HepG2 (cell line): Measurements from ENCODE around the gene MYL6B. TPM values are rescaled to one million over a fixed set of nuclear protein-coding genes. Genes with fewer than 3 reads are reported as not detected.

Experiments used
- CTCF ChIP-seq: sonication (generic); formaldehyde crosslinking; IDR thresholded peaks from 2 replicates; pipeline ENCODE4 v1.5.0; 2020; ENCODE audit warnings: mild to moderate bottlenecking, missing genetic modification reagents, moderate library complexity
- GABPA ChIP-seq, 2 experiments: IDR thresholded peaks; 2 replicates each; pipeline ENCODE4 v1.6.1; 2011 to 2016; ENCODE audit warnings: low read depth in 2 of 2, low read length in 1 of 2, missing biosample characterization in 1 of 2, missing genetic modification characterization in 1 of 2
- GFI1 ChIP-seq: sonication (generic); formaldehyde crosslinking; IDR thresholded peaks from 2 replicates; pipeline ENCODE4 v1.5.0; 2020; ENCODE audit warnings: missing genetic modification reagents, mild to moderate bottlenecking, borderline replicate concordance
- HMGXB4 ChIP-seq, 2 experiments: sonication (generic) in 1 of 2; formaldehyde crosslinking in 1 of 2; IDR thresholded peaks; 2 replicates each; pipeline versions ENCODE4 v1.4.0 to v1.6.1; 2018 to 2020; ENCODE audit warnings: missing genetic modification reagents in 2 of 2, borderline replicate concordance in 1 of 2, low read depth in 1 of 2, mild to moderate bottlenecking in 1 of 2, missing biosample characterization in 1 of 2
- HNRNPK ChIP-seq: fragments of 200-400 bp; formaldehyde crosslinking; IDR thresholded peaks from 2 replicates; pipeline ENCODE4 v1.6.1; 2018; ENCODE audit warnings: low read length, low read depth, moderate library complexity, mild to moderate bottlenecking; ENCODE audit not compliant: poor library complexity, severe bottlenecking
- ISL2 ChIP-seq: sonication (generic); formaldehyde crosslinking; IDR thresholded peaks from 2 replicates; pipeline ENCODE4 v1.5.0; 2020; ENCODE audit warnings: missing genetic modification reagents
- KAT8 ChIP-seq: IDR thresholded peaks from 2 replicates; pipeline ENCODE4 v1.6.1; 2016; ENCODE audit warnings: missing genetic modification reagents, missing compliant biosample characterization
- KLF16 ChIP-seq, 2 experiments: sonication (generic) in 1 of 2; formaldehyde crosslinking in 1 of 2; IDR thresholded peaks; 2 replicates each; pipeline versions ENCODE4 v1.6.1 to v1.8.0; 2016 to 2023; ENCODE audit warnings: missing genetic modification reagents in 2 of 2, missing compliant biosample characterization in 1 of 2
- MBD4 ChIP-seq: IDR thresholded peaks from 2 replicates; pipeline ENCODE4 v1.6.1; 2012; ENCODE audit warnings: low read length, inconsistent platforms, borderline replicate concordance
- NCOA5 ChIP-seq: sonication (generic); formaldehyde crosslinking; IDR thresholded peaks from 2 replicates; pipeline ENCODE4 v1.4.0; 2020; ENCODE audit warnings: missing genetic modification reagents
- POLR2A ChIP-seq, 2 experiments: IDR thresholded peaks; 2 replicates each; pipeline ENCODE4 v1.6.1; 2011; ENCODE audit warnings: low read depth in 2 of 2, low read length in 2 of 2, mild to moderate bottlenecking in 1 of 2, moderate library complexity in 1 of 2; ENCODE audit not compliant: insufficient read depth in 1 of 2
- SAP130 ChIP-seq: IDR thresholded peaks from 2 replicates; pipeline ENCODE4 v1.6.1; 2016; ENCODE audit warnings: low read depth
- YY1 ChIP-seq: IDR thresholded peaks from 2 replicates; pipeline ENCODE4 v1.6.1; 2011; ENCODE audit warnings: low read length, low read depth, moderate library complexity, mild to moderate bottlenecking; ENCODE audit not compliant: insufficient read depth, insufficient replicate concordance
- ZEB1 ChIP-seq: IDR thresholded peaks from 2 replicates; pipeline ENCODE4 v1.6.1; 2012; ENCODE audit warnings: mild to moderate bottlenecking, low read depth, inconsistent platforms; ENCODE audit not compliant: insufficient replicate concordance
- ZFYVE20 ChIP-seq: sonication (generic); formaldehyde crosslinking; IDR thresholded peaks from 2 replicates; pipeline ENCODE4 v1.8.0; 2023; ENCODE audit warnings: low read depth, mild to moderate bottlenecking, moderate library complexity, missing genetic modification reagents, borderline replicate concordance
- ZNF18 ChIP-seq: sonication (generic); formaldehyde crosslinking; IDR thresholded peaks from 2 replicates; pipeline ENCODE4 v1.8.0; 2022; ENCODE audit warnings: mild to moderate bottlenecking, missing genetic modification reagents; ENCODE audit not compliant: insufficient replicate concordance
- ZNF614 ChIP-seq: IDR thresholded peaks from 2 replicates; pipeline ENCODE4 v1.6.1; 2018; ENCODE audit warnings: missing biosample characterization, missing genetic modification reagents, inconsistent platforms, borderline replicate concordance
- ZNF660 ChIP-seq: sonication (generic); formaldehyde crosslinking; IDR thresholded peaks from 2 replicates; pipeline ENCODE4 v1.5.1; 2020; ENCODE audit warnings: mild to moderate bottlenecking, low read depth, missing genetic modification reagents, borderline replicate concordance
- ZNF678 ChIP-seq: sonication (generic); formaldehyde crosslinking; IDR thresholded peaks from 2 replicates; pipeline ENCODE4 v1.4.0; 2020; ENCODE audit warnings: mild to moderate bottlenecking, missing genetic modification reagents
- ZNF768 ChIP-seq: sonication (generic); formaldehyde crosslinking; IDR thresholded peaks from 2 replicates; pipeline ENCODE4 v1.4.0; 2020; ENCODE audit warnings: missing genetic modification reagents
- ZSCAN30 ChIP-seq: sonication (generic); formaldehyde crosslinking; IDR thresholded peaks from 2 replicates; pipeline ENCODE4 v1.5.0; 2020; ENCODE audit warnings: mild to moderate bottlenecking, missing genetic modification reagents
- polyA plus RNA-seq, 8 experiments: library from polyadenylated mRNA; depleted of rRNA in 3 of 8; stranded (reverse) in 7 of 8; unstranded in 1 of 8; fragments of >200 nt; fragmentation: Illumina TruSeq in 4 of 8; extraction: Trizol in 4 of 8; gene quantifications; 2 replicates each; pipeline versions ENCODE4 v1.2.1 to v1.2.3, GENCODE V29; 2011 to 2016; ENCODE audit warnings: low read depth in 4 of 8, missing spikeins in 1 of 8, mixed read lengths in 1 of 8; ENCODE audit not compliant: insufficient read depth in 1 of 8
- total RNA-seq, 5 experiments: library from RNA; depleted of rRNA; stranded (reverse); fragments of >200 nt; fragmentation: Illumina TruSeq; extraction: Trizol; gene quantifications; 2 replicates each; pipeline ENCODE4 v1.2.3, GENCODE V29; 2016; ENCODE audit warnings: low read depth in 1 of 5

MYL6B gene
- total and polyA plus RNA-seq, 2 of the 13 experiments (the other 11 are each of a cell fraction or from before 2014, with no cell fraction given): 75.7 to 88.7 TPM

DNA sequence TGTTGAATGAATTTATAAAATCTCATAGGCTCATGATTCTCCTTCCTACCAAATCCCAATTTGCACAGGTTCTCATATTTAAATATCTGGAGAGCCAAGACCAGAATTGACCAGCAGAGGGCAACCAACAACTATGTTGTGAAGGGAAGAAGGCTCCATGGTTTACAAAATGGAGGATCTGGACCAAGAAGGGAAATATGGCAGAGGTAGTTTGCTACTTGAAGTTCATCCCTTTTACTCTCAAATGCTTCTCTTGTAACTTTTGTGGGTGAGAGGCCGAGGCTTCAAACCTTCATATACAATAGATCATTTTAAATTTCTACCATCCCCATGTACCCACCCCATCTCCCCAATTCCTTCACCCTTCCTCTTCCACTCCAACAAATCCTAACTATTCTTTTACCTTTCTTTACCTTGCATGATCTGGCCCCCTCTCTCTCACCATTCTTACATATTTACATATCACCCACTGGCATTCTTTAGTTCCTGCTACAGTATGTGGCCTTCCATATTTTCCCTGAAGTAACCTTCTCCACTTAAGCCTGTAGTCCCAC is 40.7 kb downstream of the MYL6B start (continued):
- peak; percentile 85 for TF ChIP-seq CTCF (CRISPR knock-in tag)
- no peak for TF ChIP-seq ZEB1
- peak; percentile 84 for TF ChIP-seq KAT8 (CRISPR knock-in tag)
- no peak for TF ChIP-seq POLR2A (IDR thresholded peaks at IDR 0.05; ENCODE audit: insufficient read depth in 1 of 2, low read depth in 2 of 2, low read length in 2 of 2)
- no peak for TF ChIP-seq ZNF768 (CRISPR knock-in tag)
- no peak for TF ChIP-seq ZNF614 (CRISPR knock-in tag)
- TF ChIP-seq GFI1: no peak
- no peak for TF ChIP-seq ZSCAN30 (CRISPR knock-in tag)
- no peak for TF ChIP-seq ZNF18 (CRISPR knock-in tag)
- TF ChIP-seq ZNF678 (CRISPR knock-in tag): no peak
- TF ChIP-seq HMGXB4 (CRISPR knock-in tag; IDR thresholded peaks at IDR 0.05; ENCODE audit: borderline replicate concordance in 1 of 2, low read depth in 1 of 2): peak in 1 of 2 experiments; percentile 36; a peak in 1 of 4 replicates
- no peak for TF ChIP-seq ZNF660
- TF ChIP-seq ZFYVE20: no peak
- TF ChIP-seq SAP130 (CRISPR knock-in tag): 0 out of 2 replicates have a peak, but pooled peaks have one; percentile 39
- TF ChIP-seq KLF16 (CRISPR knock-in tag; IDR thresholded peaks at IDR 0.05): no peak
- TF ChIP-seq HNRNPK: peak; percentile 89
- TF ChIP-seq YY1: peak; percentile 88
- no peak for TF ChIP-seq ISL2 (CRISPR knock-in tag)
- TF ChIP-seq MBD4: no peak
- TF ChIP-seq NCOA5 (CRISPR knock-in tag): no peak
- no peak for TF ChIP-seq GABPA (IDR thresholded peaks at IDR 0.05; ENCODE audit: low read depth, low read length)
- TF ChIP-seq GABPA (CRISPR knock-in tag; IDR thresholded peaks at IDR 0.05; ENCODE audit: low read depth): peak; percentile 25; the same call in 1 of the 2 replicates
